GM23338 (cell line): ENCODE data around the gene RHEBL1. TPM values are rescaled to one million over a fixed set of nuclear protein-coding genes. Genes with fewer than 3 reads are reported as not detected.

Experiments
- ATAC-seq: fragments of 200-7000 bp; cut with Tn5 transposase; 3 replicates; pipeline ENCODE4 v1.9.1; 2020
- DNase-seq: peaks from one replicate; pipeline ENCODE4 v3.0.0-alpha.2; 2015; ENCODE audit warnings: low spot score
- H2AFZ ChIP-seq: fragments of 200-600 bp; sonication (generic); 2 replicates; pipeline ENCODE4 v1.8.0; 2016; ENCODE audit warnings: antibody characterized with exemption, mild to moderate bottlenecking, moderate library complexity
- H3F3A ChIP-seq: fragments of 200-600 bp; sonication (generic); replicated peaks from 2 replicates; pipeline ENCODE4 v1.8.0; 2017; ENCODE audit warnings: antibody characterized with exemption, mixed run types, low read depth
- H3K27ac ChIP-seq: fragments of 200-600 bp; sonication (generic); 2 replicates; pipeline ENCODE4 v1.6.1; 2016; ENCODE audit warnings: low read depth
- H3K27me3 ChIP-seq: fragments of 200-600 bp; sonication (generic); 2 replicates; pipeline ENCODE4 v1.8.0; 2016; ENCODE audit warnings: mild to moderate bottlenecking, mixed run types, moderate library complexity; ENCODE audit not compliant: insufficient read depth
- H3K36me3 ChIP-seq: fragments of 200-600 bp; sonication (generic); 2 replicates; pipeline ENCODE4 v1.8.0; 2016; ENCODE audit warnings: mild to moderate bottlenecking; ENCODE audit not compliant: insufficient read depth
- H3K4me1 ChIP-seq: fragments of 200-600 bp; sonication (generic); 2 replicates; pipeline ENCODE4 v1.8.0; 2016; ENCODE audit warnings: mild to moderate bottlenecking, moderate library complexity; ENCODE audit not compliant: insufficient read depth
- H3K4me2 ChIP-seq: fragments of 200-600 bp; sonication (generic); 2 replicates; pipeline ENCODE4 v1.7.1; 2017; ENCODE audit warnings: mixed run types
- H3K4me3 ChIP-seq: fragments of 200-600 bp; sonication (generic); 2 replicates; pipeline ENCODE4 v1.6.1; 2016; ENCODE audit warnings: mixed run types
- H3K79me2 ChIP-seq: fragments of 200-600 bp; sonication (generic); replicated peaks from 2 replicates; pipeline ENCODE4 v1.8.0; 2017; ENCODE audit warnings: mild to moderate bottlenecking; ENCODE audit not compliant: insufficient read depth
- H3K9me2 ChIP-seq: fragments of 200-600 bp; sonication (generic); 2 replicates; pipeline ENCODE4 v1.8.0; 2017; ENCODE audit not compliant: insufficient read depth
- H4K20me1 ChIP-seq: fragments of 200-600 bp; sonication (generic); replicated peaks from 2 replicates; pipeline ENCODE4 v1.8.0; 2017; ENCODE audit warnings: mild to moderate bottlenecking; ENCODE audit not compliant: insufficient read depth
- H3K27ac Mint-ChIP-seq: 2 replicates; pipeline ENCODE4 v1.8.0; 2020; ENCODE audit warnings: inconsistent platforms, mild to moderate bottlenecking, moderate library complexity, mixed read lengths
- H3K27me3 Mint-ChIP-seq: 3 replicates; pipeline ENCODE4 v1.8.0; 2022; ENCODE audit warnings: low read depth, mild to moderate bottlenecking, moderate library complexity, mixed read lengths, inconsistent platforms; ENCODE audit not compliant: insufficient read depth, poor library complexity
- H3K36me3 Mint-ChIP-seq: 3 replicates; pipeline ENCODE4 v1.8.0; 2021; ENCODE audit warnings: low read depth, mild to moderate bottlenecking, inconsistent platforms, moderate library complexity, mixed read lengths
- H3K4me1 Mint-ChIP-seq: 3 replicates; pipeline ENCODE4 v1.8.0; 2020; ENCODE audit warnings: mild to moderate bottlenecking, inconsistent platforms, mixed read lengths
- H3K4me3 Mint-ChIP-seq: 3 replicates; pipeline ENCODE4 v1.8.0; 2021; ENCODE audit warnings: moderate library complexity, mild to moderate bottlenecking, inconsistent platforms, mixed read lengths
- H3K9me3 Mint-ChIP-seq: 3 replicates; pipeline ENCODE4 v1.8.0; 2020; ENCODE audit warnings: moderate library complexity, mild to moderate bottlenecking, inconsistent platforms, mixed read lengths
- CREB1 ChIP-seq: fragments of 250-450 bp; sonication (Bioruptor Pico); IDR thresholded peaks from 2 replicates; pipeline ENCODE4 v1.5.0; 2020; ENCODE audit warnings: low read depth, mild to moderate bottlenecking, moderate library complexity
- ETS1 ChIP-seq: IDR thresholded peaks from 2 replicates; pipeline ENCODE4 v1.6.1; 2016; ENCODE audit warnings: antibody characterized with exemption
- EZH2 ChIP-seq: fragments of 200-600 bp; sonication (generic); IDR thresholded peaks from one replicate; pipeline ENCODE4 v1.8.0; 2017; ENCODE audit warnings: antibody characterized with exemption, mild to moderate bottlenecking, low read depth; ENCODE audit not compliant: unreplicated experiment
- EZH2phosphoT487 ChIP-seq: fragments of 200-600 bp; sonication (generic); IDR thresholded peaks from one replicate; pipeline ENCODE4 v1.8.1; 2018; ENCODE audit warnings: antibody characterized with exemption; ENCODE audit not compliant: unreplicated experiment
- JUNB ChIP-seq: IDR thresholded peaks from one replicate; pipeline ENCODE4 v1.6.1; 2016; ENCODE audit warnings: antibody characterized with exemption; ENCODE audit not compliant: unreplicated experiment
- NANOG ChIP-seq: IDR thresholded peaks from 2 replicates; pipeline ENCODE4 v1.6.1; 2016; ENCODE audit warnings: antibody characterized with exemption, borderline replicate concordance
- POLR2AphosphoS5 ChIP-seq: IDR thresholded peaks from 2 replicates; pipeline ENCODE4 v1.6.1; 2016; ENCODE audit warnings: antibody characterized with exemption, low read depth
- STAT1 ChIP-seq: IDR thresholded peaks from one replicate; pipeline ENCODE4 v1.6.1; 2016; ENCODE audit warnings: antibody characterized with exemption; ENCODE audit not compliant: unreplicated experiment
- ZNF114 ChIP-seq: fragments of 250-450 bp; sonication (Bioruptor Pico); IDR thresholded peaks from 2 replicates; pipeline ENCODE4 v1.5.0; 2020; ENCODE audit warnings: mild to moderate bottlenecking, moderate library complexity
- ZNF331 ChIP-seq: fragments of 250-450 bp; sonication (Bioruptor Pico); IDR thresholded peaks from 2 replicates; pipeline ENCODE4 v1.5.0; 2020; ENCODE audit warnings: low read depth, mild to moderate bottlenecking, moderate library complexity
- polyA plus RNA-seq: library from polyadenylated mRNA; unstranded; fragments of >200 nt; fragmentation: Nextera tagmentation; extraction: Ambion mirVana; gene quantifications from 2 replicates; pipeline ENCODE4 v1.2.1, GENCODE V29; 2016
- total RNA-seq: library from RNA; depleted of rRNA; stranded (reverse); fragments of >200 nt; shearing (Covaris generic); gene quantifications from 2 replicates; pipeline ENCODE4 v1.2.3, GENCODE V29; 2014
- TF ChIP-seq, protein P1 (sequence below): IDR thresholded peaks from one replicate; pipeline ENCODE4 v1.6.1; 2018; ENCODE audit warnings: antibody characterized with exemption; ENCODE audit not compliant: unreplicated experiment

The RHEBL1 gene
- total and polyA plus RNA-seq, 2 experiments from 2014 or later: 9.4 to 11.8 TPM

DNA sequence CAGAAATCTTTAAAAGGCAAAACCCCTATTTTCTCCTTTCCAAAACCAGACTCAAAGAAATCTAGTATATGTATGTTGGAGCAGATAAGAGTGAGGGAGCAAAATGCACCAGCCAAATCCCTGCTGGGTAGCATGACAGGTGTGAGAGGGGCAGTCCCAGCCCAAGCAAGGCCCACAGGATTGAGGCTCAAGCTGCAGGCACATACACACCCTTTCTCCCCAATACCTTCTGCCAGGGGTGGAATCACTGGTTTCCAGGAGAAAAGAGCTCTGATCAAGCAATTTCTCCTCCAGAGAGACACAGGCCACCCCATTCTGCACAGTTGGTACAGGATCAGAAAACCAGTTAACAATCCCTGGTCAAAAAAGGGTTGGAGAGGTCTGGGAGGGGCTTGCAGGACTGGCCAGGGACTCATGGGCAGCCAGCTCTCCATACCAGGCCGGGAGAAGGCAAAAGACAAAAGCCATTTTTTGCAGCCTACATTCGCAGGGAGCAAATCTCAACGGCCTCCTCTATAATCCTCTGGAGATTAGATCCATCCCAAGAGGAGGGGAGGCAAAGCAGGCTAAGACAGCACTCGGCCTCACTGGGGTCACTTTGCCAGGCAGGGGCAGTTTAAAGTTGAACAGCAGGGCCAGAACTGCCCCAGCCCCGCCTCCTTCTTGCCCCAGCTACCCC lies 11.3 kb downstream of the RHEBL1 start:
- Histone ChIP-seq H3K36me3 (peaks cover 9% of the 10 kb centered on the region; the same call in 1 of the 2 replicates), H3K4me2 (peak overlapping the region; percentile 98), H3K27me3 (no peaks in the 10 kb centered on the region), H3K9me2 (no peaks in the 10 kb centered on the region), H2AFZ (no peak overlapping the region), H3K79me2 (peaks cover 63% of the 10 kb centered on the region), H3F3A (no peaks in the 10 kb centered on the region), H3K4me1 (peaks cover 29% of the 10 kb centered on the region), H3K27ac (no peak overlapping the region), H3K4me3 (peak overlapping the region; percentile 99), H4K20me1 (peaks cover 48% of the 10 kb centered on the region)
- TF ChIP-seq EZH2: no peak
- TF ChIP-seq, protein P1, sequence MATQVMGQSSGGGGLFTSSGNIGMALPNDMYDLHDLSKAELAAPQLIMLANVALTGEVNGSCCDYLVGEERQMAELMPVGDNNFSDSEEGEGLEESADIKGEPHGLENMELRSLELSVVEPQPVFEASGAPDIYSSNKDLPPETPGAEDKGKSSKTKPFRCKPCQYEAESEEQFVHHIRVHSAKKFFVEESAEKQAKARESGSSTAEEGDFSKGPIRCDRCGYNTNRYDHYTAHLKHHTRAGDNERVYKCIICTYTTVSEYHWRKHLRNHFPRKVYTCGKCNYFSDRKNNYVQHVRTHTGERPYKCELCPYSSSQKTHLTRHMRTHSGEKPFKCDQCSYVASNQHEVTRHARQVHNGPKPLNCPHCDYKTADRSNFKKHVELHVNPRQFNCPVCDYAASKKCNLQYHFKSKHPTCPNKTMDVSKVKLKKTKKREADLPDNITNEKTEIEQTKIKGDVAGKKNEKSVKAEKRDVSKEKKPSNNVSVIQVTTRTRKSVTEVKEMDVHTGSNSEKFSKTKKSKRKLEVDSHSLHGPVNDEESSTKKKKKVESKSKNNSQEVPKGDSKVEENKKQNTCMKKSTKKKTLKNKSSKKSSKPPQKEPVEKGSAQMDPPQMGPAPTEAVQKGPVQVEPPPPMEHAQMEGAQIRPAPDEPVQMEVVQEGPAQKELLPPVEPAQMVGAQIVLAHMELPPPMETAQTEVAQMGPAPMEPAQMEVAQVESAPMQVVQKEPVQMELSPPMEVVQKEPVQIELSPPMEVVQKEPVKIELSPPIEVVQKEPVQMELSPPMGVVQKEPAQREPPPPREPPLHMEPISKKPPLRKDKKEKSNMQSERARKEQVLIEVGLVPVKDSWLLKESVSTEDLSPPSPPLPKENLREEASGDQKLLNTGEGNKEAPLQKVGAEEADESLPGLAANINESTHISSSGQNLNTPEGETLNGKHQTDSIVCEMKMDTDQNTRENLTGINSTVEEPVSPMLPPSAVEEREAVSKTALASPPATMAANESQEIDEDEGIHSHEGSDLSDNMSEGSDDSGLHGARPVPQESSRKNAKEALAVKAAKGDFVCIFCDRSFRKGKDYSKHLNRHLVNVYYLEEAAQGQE: no peak
- no peak for TF ChIP-seq ETS1
- no peak for TF ChIP-seq JUNB
- TF ChIP-seq ZNF114 (CRISPR knock-in tag): no peak
- TF ChIP-seq NANOG: no peak
- TF ChIP-seq CREB1 (CRISPR knock-in tag): no peak
- TF ChIP-seq POLR2AphosphoS5: no peak
- no peak for TF ChIP-seq EZH2phosphoT487
- TF ChIP-seq ZNF331 (CRISPR knock-in tag): no peak
- DNase-seq: no peak
- Mint-ChIP-seq H3K9me3 (no peaks in the 10 kb centered on the region), H3K27me3 (peaks cover 24% of the 10 kb centered on the region), H3K4me3 (peak overlapping the region; percentile 97), H3K4me1 (peaks cover 48% of the 10 kb centered on the region), H3K36me3 (peaks cover 25% of the 10 kb centered on the region), H3K27ac (no peak overlapping the region)
- ATAC-seq: no peak

DNA sequence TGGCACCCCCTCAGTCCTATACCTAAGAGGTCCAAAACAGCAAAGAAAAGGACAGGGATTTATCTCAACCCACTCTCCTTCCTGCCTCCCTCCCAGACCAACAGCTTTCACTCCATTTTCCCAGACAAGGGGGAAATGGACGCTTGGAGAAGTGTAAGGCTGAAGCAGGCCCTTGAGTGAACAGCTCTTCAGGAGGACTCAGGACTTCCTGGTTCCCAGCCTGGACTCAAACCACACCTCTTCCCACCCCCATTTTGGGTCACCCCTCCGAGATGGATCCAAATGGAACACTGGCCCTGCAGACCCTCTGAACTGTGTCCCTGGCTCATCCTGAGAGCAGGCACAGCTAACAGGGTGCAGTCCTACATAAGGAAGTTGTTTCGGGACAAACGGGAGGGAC lies 11.9 kb downstream of the RHEBL1 start:
- Histone ChIP-seq H3K4me3 (peak overlapping the region; percentile 99), H3K27me3 (no peaks in the 10 kb centered on the region), H4K20me1 (peaks cover 54% of the 10 kb centered on the region), H3K9me2 (no peaks in the 10 kb centered on the region), H3F3A (no peaks in the 10 kb centered on the region), H3K36me3 (peaks cover 15% of the 10 kb centered on the region; the same call in 1 of the 2 replicates), H3K4me1 (peaks cover 29% of the 10 kb centered on the region), H3K4me2 (peak overlapping the region; percentile 98), H3K27ac (no peak overlapping the region), H3K79me2 (peaks cover 66% of the 10 kb centered on the region), H2AFZ (no peak overlapping the region)
- peaks cover 31% of the 10 kb centered on the region for H3K36me3 Mint-ChIP-seq
- H3K27me3 Mint-ChIP-seq: peaks cover 24% of the 10 kb centered on the region
- H3K4me3 Mint-ChIP-seq: peak overlapping the region; percentile 97
- H3K9me3 Mint-ChIP-seq: no peaks in the 10 kb centered on the region
- DNase-seq (no peak), ATAC-seq (no peak)
- H3K4me1 Mint-ChIP-seq: peaks cover 48% of the 10 kb centered on the region
- H3K27ac Mint-ChIP-seq: no peak overlapping the region
- TF ChIP-seq, protein P1: no peak
- TF ChIP-seq ZNF331 (CRISPR knock-in tag): no peak
- no peak for TF ChIP-seq POLR2AphosphoS5
- no peak for TF ChIP-seq EZH2
- TF ChIP-seq JUNB: no peak
- no peak for TF ChIP-seq STAT1
- TF ChIP-seq NANOG: no peak
- no peak for TF ChIP-seq ETS1
